Liver (tissue), 3 donors: Measurements from ENCODE around the gene CDK11A.

Experiments used
- CTCF ChIP-seq: fragments of 150-350 bp; IDR thresholded peaks from 2 replicates; pipeline ENCODE4 v1.5.1; 2017; ENCODE audit warnings: improper control_type of control experiment, low read depth, low read length; ENCODE audit not compliant: missing input control
- EGR1 ChIP-seq, 2 donors: IDR thresholded peaks; 2 replicates each; pipeline ENCODE4 v1.6.1; 2016 to 2018; ENCODE audit warnings: antibody characterized with exemption in 2 of 2, low read depth in 2 of 2
- MAX ChIP-seq: IDR thresholded peaks from 2 replicates; pipeline ENCODE4 v1.6.1; 2016; ENCODE audit warnings: antibody characterized with exemption
- NR2F2 ChIP-seq: IDR thresholded peaks from 2 replicates; pipeline ENCODE4 v1.6.1; 2016; ENCODE audit warnings: antibody characterized with exemption
- RAD21 ChIP-seq, 2 donors: IDR thresholded peaks; 2 replicates each; pipeline ENCODE4 v1.6.1; 2016; ENCODE audit warnings: antibody characterized with exemption in 2 of 2, mild to moderate bottlenecking in 2 of 2
- REST ChIP-seq: IDR thresholded peaks from 2 replicates; pipeline ENCODE4 v1.6.1; 2016; ENCODE audit warnings: antibody characterized with exemption, mild to moderate bottlenecking
- SP1 ChIP-seq: IDR thresholded peaks from 2 replicates; pipeline ENCODE4 v1.6.1; 2018; ENCODE audit warnings: antibody characterized with exemption, mild to moderate bottlenecking
- TAF1 ChIP-seq: conservative IDR thresholded peaks from 2 replicates; pipeline ENCODE4 v1.6.1; 2016; ENCODE audit warnings: antibody characterized with exemption, mild to moderate bottlenecking
- YY1 ChIP-seq: IDR thresholded peaks from 2 replicates; pipeline ENCODE4 v1.6.1; 2016; ENCODE audit warnings: antibody characterized with exemption, mild to moderate bottlenecking
- ZBTB33 ChIP-seq: IDR thresholded peaks from 2 replicates; pipeline ENCODE4 v1.6.1; 2016; ENCODE audit warnings: antibody characterized with exemption
- donor health status: healthy.
- donor health status: healthy.

GRCh38 chr1:1771096-1771495 lies 46.9 kb upstream of the CDK11A start:
- TF ChIP-seq CTCF, result no peak
- no peak for TF ChIP-seq EGR1 (IDR thresholded peaks at IDR 0.05; ENCODE audit: low read depth in 2 of 2)
- no peak for TF ChIP-seq ZBTB33
- no peak for TF ChIP-seq MAX
- no peak for TF ChIP-seq TAF1
- no peak for TF ChIP-seq NR2F2
- no peak for TF ChIP-seq REST
- TF ChIP-seq SP1, result no peak
- TF ChIP-seq RAD21 (IDR thresholded peaks at IDR 0.05), result no peak
- TF ChIP-seq YY1, result no peak
